GM19463 (cell line): ENCODE results near the gene MBD3L4.
"Not testable (repeated sequence)": the region's sequence is repeated elsewhere in the genome, so short reads cannot be mapped to it uniquely, and the experiment has no call there.

Source experiments
- ATAC-seq: cut with Tn5 transposase; IDR thresholded peaks from one replicate; pipeline ENCODE4 v1.9.1; 2021; ENCODE audit warnings: mild to moderate bottlenecking, moderate library complexity; ENCODE audit not compliant: unreplicated experiment

MBD3L4 gene

GRCh38 chr19:7040079-7040478, at the start of gene MBD3L4:
Gene MBD3L4 (minus strand): TSS chr19:7040179. CDS start chr19:7040144, 35 bp downstream.
- not testable (repeated sequence) for ATAC-seq

GRCh38 chr19:7088999-7089398, 49.0 kb upstream of the MBD3L4 start:
- ATAC-seq = no peak

GRCh38 chr19:7083076-7083956, 43.3 kb upstream of the MBD3L4 start:
- no peak for ATAC-seq

- no peak for ATAC-seq
Measured at GRCh38 chr19:7078008-7078407, 38.0 kb upstream of the MBD3L4 start.

- ATAC-seq = no peak
Measured at GRCh38 chr19:7076151-7076550, 36.2 kb upstream of the MBD3L4 start.

- no peak for ATAC-seq
Measured at GRCh38 chr19:7074705-7075282, 34.8 kb upstream of the MBD3L4 start.

GRCh38 chr19:7072541-7072940, 32.6 kb upstream of the MBD3L4 start:
- ATAC-seq = no peak

GRCh38 chr19:7069904-7070226, 29.9 kb upstream of the MBD3L4 start:
- ATAC-seq = peak; percentile 8

GRCh38 chr19:7069042-7069903, 29.3 kb upstream of the MBD3L4 start, which contains the start of gene ZNF557:
Gene ZNF557 (plus strand): TSS chr19:7069703. CDS start chr19:7075075, 5,372 bp downstream.
- peak; percentile 93 for ATAC-seq

GRCh38 chr19:7068599-7068998, 28.6 kb upstream of the MBD3L4 start:
- no peak for ATAC-seq

- ATAC-seq = no peak
Measured at GRCh38 chr19:7067716-7068115, 27.7 kb upstream of the MBD3L4 start.

- ATAC-seq = not testable (repeated sequence)
Measured at GRCh38 chr19:7067122-7067521, 27.1 kb upstream of the MBD3L4 start.

- no peak for ATAC-seq
Measured at GRCh38 chr19:7063764-7064418, 23.9 kb upstream of the MBD3L4 start.

- no peak for ATAC-seq
Measured at GRCh38 chr19:7063339-7063738, 23.4 kb upstream of the MBD3L4 start.

- ATAC-seq = not testable (repeated sequence)
Measured at GRCh38 chr19:7059977-7060376, 20.0 kb upstream of the MBD3L4 start.

- ATAC-seq = not testable (repeated sequence)
Measured at GRCh38 chr19:7058576-7058975, 18.6 kb upstream of the MBD3L4 start, which contains the start of gene MBD3L3. Gene MBD3L3 (minus strand): TSS chr19:7058676. CDS start chr19:7058605, 71 bp downstream.

- ATAC-seq = not testable (repeated sequence)
Measured at GRCh38 chr19:7056371-7056770, 16.4 kb upstream of the MBD3L4 start.

- ATAC-seq = not testable (repeated sequence)
Measured at GRCh38 chr19:7055679-7056078, 15.7 kb upstream of the MBD3L4 start.

GRCh38 chr19:7054635-7055368, 14.8 kb upstream of the MBD3L4 start:
- ATAC-seq = not testable (repeated sequence)

GRCh38 chr19:7052896-7053295, 12.9 kb upstream of the MBD3L4 start:
- not testable (repeated sequence) for ATAC-seq
